HG02763 (cell line): ENCODE measurements around the gene FATE1.
A peak's percentile ranks its signal among the peaks of the same experiment; 100 is the strongest.

Experiments used
- ATAC-seq: cut with Tn5 transposase; IDR thresholded peaks from one replicate; pipeline ENCODE4 v1.9.1; 2021; ENCODE audit warnings: mild to moderate bottlenecking, moderate library complexity; ENCODE audit not compliant: unreplicated experiment

Gene FATE1

DNA sequence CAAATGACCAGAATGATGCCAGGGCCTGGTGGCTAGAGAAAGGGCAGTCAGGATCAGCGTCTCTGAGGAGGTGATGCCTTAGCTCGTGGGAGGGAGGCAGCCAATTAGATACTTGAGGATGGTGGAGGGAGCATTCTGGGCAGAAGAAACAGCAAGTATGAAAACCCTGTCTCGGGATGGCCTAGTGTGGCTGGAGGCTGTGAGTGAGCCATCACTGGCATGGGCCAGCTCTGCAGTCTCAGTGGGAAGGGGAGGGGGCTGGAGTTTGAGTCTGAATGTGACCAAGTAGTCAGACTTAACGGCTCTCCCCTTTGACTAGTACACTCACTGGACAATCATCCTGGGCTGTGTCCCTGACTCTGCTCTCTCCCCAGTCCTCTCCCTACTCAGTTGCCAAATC is 25.8 kb downstream of the FATE1 start:
- ATAC-seq: no peak

DNA sequence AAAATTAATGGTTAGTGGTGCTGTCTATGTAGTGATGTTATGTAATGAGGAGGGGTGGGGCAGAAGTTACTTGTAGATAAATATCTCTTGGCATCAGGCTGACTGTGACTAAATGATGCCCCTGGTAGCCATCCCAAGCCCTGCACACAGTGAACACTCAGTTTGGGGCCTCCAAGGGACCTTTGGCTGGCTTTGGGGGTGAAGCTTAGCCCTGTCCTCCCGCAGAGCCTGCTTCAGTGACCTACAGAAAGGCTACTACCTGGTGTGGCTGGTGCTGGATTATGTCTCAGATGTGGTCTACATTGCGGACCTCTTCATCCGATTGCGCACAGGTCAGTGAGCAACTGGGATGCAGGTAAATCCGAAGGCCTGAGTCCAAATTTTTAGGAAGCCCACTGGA is 26.5 kb downstream of the FATE1 start:
- ATAC-seq: no peak

DNA sequence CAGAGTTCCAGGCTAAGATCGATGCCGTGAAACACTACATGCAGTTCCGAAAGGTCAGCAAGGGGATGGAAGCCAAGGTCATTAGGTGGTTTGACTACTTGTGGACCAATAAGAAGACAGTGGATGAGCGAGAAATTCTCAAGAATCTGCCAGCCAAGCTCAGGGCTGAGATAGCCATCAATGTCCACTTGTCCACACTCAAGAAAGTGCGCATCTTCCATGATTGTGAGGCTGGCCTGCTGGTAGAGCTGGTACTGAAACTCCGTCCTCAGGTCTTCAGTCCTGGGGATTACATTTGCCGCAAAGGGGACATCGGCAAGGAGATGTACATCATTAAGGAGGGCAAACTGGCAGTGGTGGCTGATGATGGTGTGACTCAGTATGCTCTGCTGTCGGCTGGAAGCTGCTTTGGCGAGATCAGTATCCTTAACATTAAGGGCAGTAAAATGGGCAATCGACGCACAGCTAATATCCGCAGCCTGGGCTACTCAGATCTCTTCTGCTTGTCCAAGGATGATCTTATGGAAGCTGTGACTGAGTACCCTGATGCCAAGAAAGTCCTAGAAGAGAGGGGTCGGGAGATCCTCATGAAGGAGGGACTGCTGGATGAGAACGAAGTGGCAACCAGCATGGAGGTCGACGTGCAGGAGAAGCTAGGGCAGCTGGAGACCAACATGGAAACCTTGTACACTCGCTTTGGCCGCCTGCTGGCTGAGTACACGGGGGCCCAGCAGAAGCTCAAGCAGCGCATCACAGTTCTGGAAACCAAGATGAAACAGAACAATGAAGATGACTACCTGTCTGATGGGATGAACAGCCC is 28.0 kb downstream of the FATE1 start:
- ATAC-seq: no peak

GRCh38 chrX:151745651-151746050 is 29.8 kb downstream of the FATE1 start:
- no peak for ATAC-seq

DNA sequence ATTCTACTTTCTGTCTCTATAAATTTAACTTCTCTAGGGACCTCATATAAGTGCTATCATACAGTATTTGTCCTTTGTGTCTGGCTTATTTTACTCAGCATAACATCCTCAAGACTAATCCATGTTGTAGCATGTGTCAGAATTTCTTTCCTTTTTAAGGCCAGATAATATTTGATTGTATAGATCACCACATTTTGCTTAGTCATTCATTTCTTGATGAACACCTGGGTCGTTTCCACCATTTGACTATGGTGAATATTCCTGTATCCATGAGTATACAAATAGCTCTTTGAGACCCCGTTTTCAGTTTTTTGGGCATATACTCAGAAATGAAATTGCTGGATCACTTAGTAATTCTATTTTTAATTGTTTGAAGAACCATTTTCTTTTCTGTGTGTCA is 30.7 kb downstream of the FATE1 start:
- ATAC-seq: no peak

DNA sequence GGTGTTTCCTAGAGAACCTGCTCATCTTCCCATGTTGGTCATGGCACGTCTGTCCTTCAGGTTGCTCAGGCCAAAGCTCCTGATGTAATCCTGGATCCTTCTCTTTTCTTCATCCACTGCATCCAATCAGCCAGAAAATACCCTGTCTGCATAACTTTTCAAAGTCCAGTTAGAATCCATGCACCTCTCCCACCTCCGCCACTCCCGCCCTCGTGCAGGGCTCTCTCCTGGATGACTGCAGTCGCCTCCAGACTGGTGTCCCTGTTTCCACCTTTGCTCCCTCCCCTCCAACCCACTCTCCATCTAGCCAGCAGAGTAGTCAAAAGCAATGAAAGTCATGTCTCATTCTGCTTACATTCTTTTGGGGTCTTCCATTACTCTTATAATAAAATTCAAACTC is 34.7 kb downstream of the FATE1 start:
- ATAC-seq: no peak

DNA sequence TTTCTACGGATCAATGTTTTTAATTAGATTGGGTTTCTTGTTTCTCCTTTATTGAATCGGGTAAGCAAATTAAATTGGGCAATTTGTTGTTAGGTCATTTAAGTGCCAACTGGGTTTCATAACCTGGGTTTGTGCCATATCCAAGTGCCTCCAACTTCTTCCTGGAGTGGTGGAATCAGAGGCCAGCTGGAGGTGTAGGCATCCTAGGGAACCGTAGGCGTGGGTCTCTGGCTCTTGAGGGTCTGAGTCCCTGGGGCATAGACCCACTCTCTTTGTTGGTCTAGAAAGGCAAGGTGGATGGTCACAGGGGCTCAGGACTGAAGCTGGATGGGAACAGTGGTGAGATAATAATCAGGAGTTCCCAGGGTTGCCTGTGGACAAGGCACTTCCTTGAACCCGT is 37.0 kb downstream of the FATE1 start:
- ATAC-seq: no peak

GRCh38 chrX:151753313-151754046 is 37.6 kb downstream of the FATE1 start:
- ATAC-seq: peak; percentile 58

DNA sequence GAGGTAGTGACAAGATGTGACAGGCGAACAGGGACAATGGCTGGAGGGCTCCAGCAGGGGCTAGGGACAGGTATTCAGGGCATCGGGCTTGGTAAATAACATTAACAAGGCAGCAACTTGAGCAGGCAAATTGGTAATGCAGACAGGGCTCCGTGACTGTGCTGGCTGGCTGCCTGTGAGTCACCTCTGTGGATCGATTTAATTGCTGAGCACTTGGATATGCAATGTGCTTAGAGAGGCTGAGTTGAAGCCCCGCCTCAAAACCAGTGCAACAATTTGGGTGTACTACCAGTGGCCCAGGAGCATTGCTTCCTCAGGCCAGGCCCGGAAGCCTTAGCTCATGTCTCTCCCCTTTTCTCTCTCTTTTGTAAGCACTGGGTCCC is 38.2 kb downstream of the FATE1 start:
- ATAC-seq: no peak

DNA sequence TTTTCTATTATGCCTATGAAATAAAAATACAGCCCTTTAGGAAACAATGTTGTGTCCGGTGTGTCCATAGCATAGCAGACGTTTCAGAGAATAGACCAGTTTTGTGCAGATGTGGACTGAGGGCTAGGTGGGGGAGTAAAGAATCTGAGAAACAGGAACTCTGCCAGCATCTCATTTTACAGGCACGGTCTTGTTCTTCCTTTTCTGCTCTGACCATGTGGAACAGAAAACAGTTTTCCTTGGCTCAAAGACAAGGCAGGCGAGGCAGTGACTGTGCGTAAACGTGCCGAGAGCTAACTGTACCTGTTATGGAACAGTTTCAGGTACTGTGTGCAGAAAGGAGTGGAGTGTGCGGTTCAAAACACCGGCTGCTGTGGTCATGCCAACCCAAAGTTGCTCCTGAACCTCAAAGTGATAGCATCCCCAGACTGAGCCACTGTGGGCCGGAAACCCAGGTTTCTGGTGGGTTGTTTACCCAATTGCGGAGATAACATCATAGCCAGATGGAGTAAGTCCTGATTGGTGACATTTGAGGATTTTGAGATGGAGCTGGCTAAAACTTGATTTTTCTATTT is 38.9 kb downstream of the FATE1 start:
- no peak for ATAC-seq

GRCh38 chrX:151759041-151759708 is 43.3 kb downstream of the FATE1 start:
- ATAC-seq: no peak

DNA sequence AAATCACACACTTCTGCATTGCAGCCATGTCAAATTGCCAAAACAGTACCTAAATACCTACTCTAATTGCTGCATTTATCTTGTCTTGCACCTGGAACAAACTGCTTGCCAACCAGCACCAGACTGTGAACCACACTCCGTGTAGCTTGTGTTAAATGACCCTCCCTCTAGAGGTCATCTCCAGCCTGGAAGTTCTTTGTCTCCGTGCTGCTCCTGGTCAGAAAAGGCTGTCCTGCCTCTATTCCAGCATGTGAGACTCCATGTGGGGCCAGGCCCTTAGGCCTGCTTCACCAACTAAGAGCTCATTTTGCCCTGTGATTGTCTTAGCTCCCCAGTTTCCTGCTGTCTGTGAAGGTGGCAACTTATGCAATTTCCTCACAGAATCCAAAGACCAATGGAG is 47.0 kb downstream of the FATE1 start:
- no peak for ATAC-seq

GRCh38 chrX:151763711-151764110 is 47.9 kb downstream of the FATE1 start:
- ATAC-seq: no peak

GRCh38 chrX:151765026-151765425 is 49.2 kb downstream of the FATE1 start:
- no peak for ATAC-seq

DNA sequence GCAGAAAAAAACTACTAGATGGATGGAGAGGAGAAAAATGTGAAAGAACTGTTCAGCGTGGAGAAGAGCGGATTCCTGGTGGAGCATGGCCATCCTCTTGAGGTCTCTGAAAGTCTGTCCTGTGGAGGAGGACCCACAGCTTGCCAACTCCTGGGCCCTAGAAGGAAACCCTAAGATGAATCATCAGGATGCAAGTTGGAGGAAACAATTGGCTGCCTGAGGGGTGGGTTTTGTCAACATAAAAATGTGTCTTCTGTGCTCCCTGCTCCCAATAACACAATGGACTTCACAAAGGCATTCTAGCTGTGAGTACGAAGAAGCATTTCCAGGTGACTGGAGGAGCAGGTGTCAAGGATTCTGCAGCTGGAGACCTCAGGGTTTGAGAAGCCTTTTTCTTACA is 55.9 kb downstream of the FATE1 start:
- no peak for ATAC-seq
